ENCODE data around the gene HEYL.

Gene HEYL

DNA sequence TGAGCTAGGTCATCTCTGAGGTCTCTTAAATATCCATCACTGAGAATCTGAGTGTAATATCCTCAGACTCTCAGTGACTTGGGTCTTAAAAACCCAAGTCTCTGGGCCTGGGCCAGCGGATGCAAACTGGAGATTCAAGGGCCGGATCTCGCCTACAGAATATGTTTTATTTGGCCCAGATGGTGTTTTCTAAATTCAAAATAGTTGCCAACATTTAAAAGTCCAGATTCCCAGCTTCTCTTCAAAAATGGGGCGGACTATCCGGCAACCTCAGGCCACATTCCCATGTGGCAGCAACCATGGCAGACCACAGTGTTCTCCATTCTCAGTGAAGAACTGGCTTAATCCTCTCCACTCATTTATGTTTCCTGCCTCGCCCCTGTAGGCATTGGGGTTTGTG is 12.7 kb upstream of the HEYL start:
- Histone ChIP-seq H3K27me3 (ENCODE audit: insufficient read depth, low read length, poor library complexity, severe bottlenecking) (no peaks in the 10 kb centered on the region), H3K9ac (ENCODE audit: low read depth, low read length, poor library complexity, severe bottlenecking) (no peak overlapping the region)
- TF ChIP-seq, protein P1, sequence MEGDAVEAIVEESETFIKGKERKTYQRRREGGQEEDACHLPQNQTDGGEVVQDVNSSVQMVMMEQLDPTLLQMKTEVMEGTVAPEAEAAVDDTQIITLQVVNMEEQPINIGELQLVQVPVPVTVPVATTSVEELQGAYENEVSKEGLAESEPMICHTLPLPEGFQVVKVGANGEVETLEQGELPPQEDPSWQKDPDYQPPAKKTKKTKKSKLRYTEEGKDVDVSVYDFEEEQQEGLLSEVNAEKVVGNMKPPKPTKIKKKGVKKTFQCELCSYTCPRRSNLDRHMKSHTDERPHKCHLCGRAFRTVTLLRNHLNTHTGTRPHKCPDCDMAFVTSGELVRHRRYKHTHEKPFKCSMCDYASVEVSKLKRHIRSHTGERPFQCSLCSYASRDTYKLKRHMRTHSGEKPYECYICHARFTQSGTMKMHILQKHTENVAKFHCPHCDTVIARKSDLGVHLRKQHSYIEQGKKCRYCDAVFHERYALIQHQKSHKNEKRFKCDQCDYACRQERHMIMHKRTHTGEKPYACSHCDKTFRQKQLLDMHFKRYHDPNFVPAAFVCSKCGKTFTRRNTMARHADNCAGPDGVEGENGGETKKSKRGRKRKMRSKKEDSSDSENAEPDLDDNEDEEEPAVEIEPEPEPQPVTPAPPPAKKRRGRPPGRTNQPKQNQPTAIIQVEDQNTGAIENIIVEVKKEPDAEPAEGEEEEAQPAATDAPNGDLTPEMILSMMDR (conservative IDR thresholded peaks at IDR 0.05; ENCODE audit: low read length): no peak
- TF ChIP-seq EZH2phosphoT487 (IDR thresholded peaks at IDR 0.05; ENCODE audit: borderline replicate concordance): no peak

GRCh38 chr1:39650431-39650830 is 11.0 kb upstream of the HEYL start:
- Histone ChIP-seq H3K4me2 (ENCODE audit: low read depth, low read length, poor library complexity, severe bottlenecking) (no peak overlapping the region), H3K36me3 (ENCODE audit: insufficient read depth, low read length) (no peaks in the 10 kb centered on the region), H3K9me2 (replicated peaks; ENCODE audit: low read depth, low read length) (no peaks in the 10 kb centered on the region), H3K27me3 (ENCODE audit: insufficient read depth, low read length, poor library complexity, severe bottlenecking) (no peaks in the 10 kb centered on the region), H3F3A (ENCODE audit: low read depth) (no peaks in the 10 kb centered on the region), H4K20me1 (ENCODE audit: insufficient read depth, low read length, poor library complexity, severe bottlenecking) (no peaks in the 10 kb centered on the region), H3K9ac (ENCODE audit: low read depth, low read length, poor library complexity, severe bottlenecking) (no peak overlapping the region), H3K4me3 (ENCODE audit: low read length, poor library complexity, severe bottlenecking) (no peak overlapping the region), H3K4me1 (ENCODE audit: insufficient read depth, low read length, poor library complexity, severe bottlenecking) (no peaks in the 10 kb centered on the region), H3K9me3 (ENCODE audit: insufficient read depth, low read depth, low read length) (no peaks in the 10 kb centered on the region), H2AFZ (ENCODE audit: low read length) (no peak overlapping the region), H3K79me2 (ENCODE audit: insufficient read depth, low read length) (no peaks in the 10 kb centered on the region)
- no peak for TF ChIP-seq EZH2phosphoT487 (IDR thresholded peaks at IDR 0.05; ENCODE audit: borderline replicate concordance)
- TF ChIP-seq, protein P1 (conservative IDR thresholded peaks at IDR 0.05; ENCODE audit: low read length): no peak

More for the DNA sequence above, 12.7 kb upstream of the HEYL start:
- no peaks in the 10 kb centered on the region for H3F3A ChIP-seq (ENCODE audit: low read depth)
- no peaks in the 10 kb centered on the region for H3K36me3 ChIP-seq (ENCODE audit: insufficient read depth, low read length)
- H3K9me2 ChIP-seq (replicated peaks; ENCODE audit: low read depth, low read length): no peaks in the 10 kb centered on the region
- no peaks in the 10 kb centered on the region for H3K4me1 ChIP-seq (ENCODE audit: insufficient read depth, low read length, poor library complexity, severe bottlenecking)
- no peaks in the 10 kb centered on the region for H4K20me1 ChIP-seq (ENCODE audit: insufficient read depth, low read length, poor library complexity, severe bottlenecking)
- no peak overlapping the region for H2AFZ ChIP-seq (ENCODE audit: low read length)
- H3K9me3 ChIP-seq (ENCODE audit: insufficient read depth, low read depth, low read length): no peaks in the 10 kb centered on the region
- H3K4me2 ChIP-seq (ENCODE audit: low read depth, low read length, poor library complexity, severe bottlenecking): no peak overlapping the region
- no peak overlapping the region for H3K4me3 ChIP-seq (ENCODE audit: low read length, poor library complexity, severe bottlenecking)
- H3K79me2 ChIP-seq (ENCODE audit: insufficient read depth, low read length): no peaks in the 10 kb centered on the region

DNA sequence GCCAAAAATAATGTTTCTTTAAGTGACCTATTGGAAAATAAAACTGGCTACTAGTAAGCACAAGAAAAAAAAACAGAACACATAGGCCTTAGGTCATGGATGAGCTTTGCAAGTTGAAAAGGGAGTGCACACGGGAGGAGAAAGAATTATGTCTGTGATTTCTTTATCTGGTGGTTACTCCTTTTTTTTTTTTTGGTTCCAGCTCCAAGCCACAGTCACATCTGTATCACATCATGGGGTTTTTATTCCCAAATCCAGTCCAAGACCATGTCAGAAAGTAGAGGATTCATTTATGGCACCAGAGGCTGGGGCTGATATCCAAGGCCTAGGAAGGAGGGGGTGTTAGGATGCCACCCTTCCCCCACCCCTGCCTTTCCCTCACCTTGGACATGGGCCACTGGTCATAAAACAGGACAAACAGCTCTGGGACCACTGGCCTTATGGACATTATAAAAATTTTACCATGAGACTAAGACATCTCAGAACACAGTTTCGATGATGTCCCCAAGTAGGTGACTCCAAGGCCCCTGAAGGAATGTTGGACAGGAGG is 10.3 kb upstream of the HEYL start:
- no peaks in the 10 kb centered on the region for H3F3A ChIP-seq (ENCODE audit: low read depth)

More for the DNA sequence above, 10.3 kb upstream of the HEYL start:
- Histone ChIP-seq H3K4me2 (ENCODE audit: low read depth, low read length, poor library complexity, severe bottlenecking) (no peak overlapping the region), H4K20me1 (ENCODE audit: insufficient read depth, low read length, poor library complexity, severe bottlenecking) (no peaks in the 10 kb centered on the region), H3K9me2 (replicated peaks; ENCODE audit: low read depth, low read length) (no peaks in the 10 kb centered on the region), H3K36me3 (ENCODE audit: insufficient read depth, low read length) (no peaks in the 10 kb centered on the region), H3K4me3 (ENCODE audit: low read length, poor library complexity, severe bottlenecking) (no peak overlapping the region), H3K9ac (ENCODE audit: low read depth, low read length, poor library complexity, severe bottlenecking) (no peak overlapping the region), H3K4me1 (ENCODE audit: insufficient read depth, low read length, poor library complexity, severe bottlenecking) (no peaks in the 10 kb centered on the region), H3K27me3 (ENCODE audit: insufficient read depth, low read length, poor library complexity, severe bottlenecking) (no peaks in the 10 kb centered on the region), H2AFZ (ENCODE audit: low read length) (no peak overlapping the region), H3K79me2 (ENCODE audit: insufficient read depth, low read length) (no peaks in the 10 kb centered on the region), H3K9me3 (ENCODE audit: insufficient read depth, low read depth, low read length) (no peaks in the 10 kb centered on the region)
- TF ChIP-seq, protein P1 (conservative IDR thresholded peaks at IDR 0.05; ENCODE audit: low read length): no peak
- TF ChIP-seq EZH2phosphoT487 (IDR thresholded peaks at IDR 0.05; ENCODE audit: borderline replicate concordance): no peak
